ENCODE data around the gene CTBP2. TPM values are rescaled to one million over a fixed set of nuclear protein-coding genes. Genes with fewer than 3 reads are reported as not detected.

Gene CTBP2
- 0.16 TPM in 1 of 2 replicates, not detected in the other for total RNA-seq

DNA sequence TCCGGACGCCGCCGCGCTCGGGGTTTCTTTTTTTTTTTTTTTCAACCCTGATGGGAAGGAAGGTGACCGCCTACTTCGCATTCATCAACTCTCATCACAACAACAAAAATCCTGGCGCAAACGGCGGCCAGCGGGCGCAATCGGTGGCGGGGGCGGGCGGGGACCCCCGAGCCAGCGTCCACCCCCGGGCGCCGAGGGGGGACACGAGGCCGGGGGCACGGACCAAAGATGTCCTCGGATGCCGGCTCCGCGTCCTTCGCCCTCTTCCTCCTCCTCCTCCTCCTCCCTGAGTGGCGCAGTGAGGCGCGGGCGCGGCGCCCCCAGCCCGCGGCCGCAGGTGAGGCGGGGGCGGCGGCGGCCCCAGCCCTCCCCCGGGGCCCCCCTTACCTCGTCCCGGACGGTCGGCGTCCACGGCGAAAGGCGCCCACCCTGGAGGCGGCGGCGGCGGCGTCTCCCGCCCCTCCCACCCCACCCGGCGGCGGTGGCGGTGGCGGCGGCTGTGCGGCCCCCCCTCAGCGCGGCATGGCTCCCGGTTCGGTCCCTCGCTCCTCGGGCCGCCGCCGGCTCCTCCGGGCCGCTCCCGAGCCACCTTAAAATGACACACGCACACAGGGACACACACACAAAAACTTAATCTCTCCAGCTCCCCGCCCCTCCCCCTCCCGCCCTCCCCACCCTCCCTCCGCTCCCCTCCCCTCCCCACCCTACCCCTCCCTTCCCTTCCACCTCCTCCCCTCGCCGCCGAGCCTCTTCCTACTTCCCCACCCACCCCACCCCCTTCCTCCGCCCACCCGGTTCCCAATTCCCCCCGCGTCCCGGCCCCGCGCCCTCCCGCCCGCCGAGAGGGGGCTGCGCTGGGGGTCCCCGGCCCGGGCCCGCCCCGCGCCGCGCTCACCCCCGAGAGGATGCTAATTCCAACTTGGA lies at the start of gene CTBP2:
TSS of gene CTBP2 (minus strand) at position 632 of the 924 bp plus-strand sequence.
- H3K27me3 Mint-ChIP-seq: peaks cover 51% of the 10 kb centered on the region
- H3K9me3 Mint-ChIP-seq: no peaks in the 10 kb centered on the region
- peak within 1 kb of the TSS; percentile 64 for H3K4me3 Mint-ChIP-seq
- H3K36me3 Mint-ChIP-seq (ENCODE audit: low read depth): peaks cover 2% of the 10 kb centered on the region
- intact Hi-C loops (cut with micrococcal nuclease): no loop called here
- H3K27ac Mint-ChIP-seq: no peak within 1 kb of the TSS
- DNase-seq: no peak
- peaks cover 3% of the 10 kb centered on the region for H3K4me1 Mint-ChIP-seq

DNA sequence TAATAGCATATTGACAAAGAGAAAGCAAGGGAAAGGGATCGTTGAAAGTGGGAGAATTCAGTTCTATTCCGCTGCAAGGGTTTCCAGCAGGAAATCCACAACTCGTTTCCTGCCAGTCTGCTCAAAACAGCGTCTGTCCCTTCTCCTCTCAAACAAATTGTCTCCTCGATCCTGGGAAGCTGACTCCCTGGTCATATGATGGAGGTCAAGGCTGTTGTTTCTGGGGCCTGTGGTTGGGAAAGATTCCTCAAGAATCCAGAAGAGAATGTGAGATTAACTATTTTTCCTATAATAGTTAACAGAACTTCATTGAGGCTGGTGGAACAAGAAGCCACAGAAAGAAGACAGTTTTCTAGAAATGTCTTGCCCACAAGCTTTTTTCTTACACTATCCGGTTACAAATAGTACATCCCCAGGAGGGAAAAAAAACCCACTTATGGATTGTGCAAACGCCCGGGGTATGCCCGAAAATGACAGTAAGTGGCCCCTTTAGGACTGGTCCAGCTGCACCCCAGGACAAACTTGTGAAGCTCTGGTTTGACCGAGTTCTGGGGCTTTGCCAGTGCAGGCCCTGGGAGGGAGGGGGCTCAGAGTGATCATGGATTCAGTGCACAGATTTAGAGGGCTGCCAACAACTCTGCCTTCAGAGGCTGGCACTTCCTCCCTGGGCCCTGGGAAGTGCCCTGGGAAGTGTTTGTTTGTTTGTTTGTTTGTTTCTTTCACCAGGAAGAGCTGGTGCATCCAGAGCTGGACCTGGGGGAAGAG lies 49.4 kb upstream of the CTBP2 start:
- H3K27me3 Mint-ChIP-seq: no peaks in the 10 kb centered on the region
- intact Hi-C loops (cut with micrococcal nuclease): no loop called here
- H3K4me1 Mint-ChIP-seq: no peaks in the 10 kb centered on the region
- H3K4me3 Mint-ChIP-seq: no peak overlapping the region
- H3K36me3 Mint-ChIP-seq (ENCODE audit: low read depth): no peaks in the 10 kb centered on the region
- DNase-seq: no peak
- no peaks in the 10 kb centered on the region for H3K9me3 Mint-ChIP-seq
- H3K27ac Mint-ChIP-seq: no peak overlapping the region

DNA sequence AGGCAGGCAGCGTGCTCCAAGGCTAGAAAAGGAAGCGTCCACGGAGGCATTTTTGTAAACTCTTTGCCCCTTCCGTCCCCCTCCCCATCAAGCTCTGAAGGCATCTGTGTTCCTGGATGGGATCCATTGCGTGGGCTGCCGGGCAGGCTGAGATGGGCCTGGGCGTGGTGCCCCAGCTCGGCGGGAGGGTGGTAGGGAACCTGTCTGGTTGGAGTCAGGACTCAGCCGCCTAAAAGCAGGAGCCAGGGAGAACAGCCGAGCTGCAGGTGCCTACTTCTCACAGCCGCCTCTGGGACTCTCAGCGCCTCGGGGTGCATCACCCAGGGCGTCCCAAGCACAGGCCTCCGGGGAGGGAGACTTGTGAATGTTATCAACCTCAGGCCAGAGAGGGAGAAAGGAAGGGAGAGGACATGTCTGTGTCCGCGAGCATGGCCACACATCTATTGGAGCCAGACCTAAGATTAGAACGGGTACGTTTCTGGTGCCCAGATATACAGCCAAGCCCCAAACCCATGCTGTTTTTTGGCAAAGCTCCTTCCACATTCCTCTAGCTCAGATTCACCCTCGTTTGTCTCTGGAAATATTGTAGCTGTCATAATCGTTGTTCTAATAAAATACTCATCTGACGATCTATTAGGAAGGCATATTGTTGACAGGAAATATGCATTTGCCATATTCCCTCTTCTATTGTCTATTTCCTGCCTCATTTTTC lies 48.6 kb upstream of the CTBP2 start:
- Mint-ChIP-seq H3K27ac (no peak overlapping the region), H3K36me3 (ENCODE audit: low read depth) (no peaks in the 10 kb centered on the region), H3K9me3 (no peaks in the 10 kb centered on the region), H3K4me3 (no peak overlapping the region), H3K4me1 (no peaks in the 10 kb centered on the region), H3K27me3 (no peaks in the 10 kb centered on the region)
- intact Hi-C loops (cut with micrococcal nuclease): no loop called here
- no peak for DNase-seq

DNA sequence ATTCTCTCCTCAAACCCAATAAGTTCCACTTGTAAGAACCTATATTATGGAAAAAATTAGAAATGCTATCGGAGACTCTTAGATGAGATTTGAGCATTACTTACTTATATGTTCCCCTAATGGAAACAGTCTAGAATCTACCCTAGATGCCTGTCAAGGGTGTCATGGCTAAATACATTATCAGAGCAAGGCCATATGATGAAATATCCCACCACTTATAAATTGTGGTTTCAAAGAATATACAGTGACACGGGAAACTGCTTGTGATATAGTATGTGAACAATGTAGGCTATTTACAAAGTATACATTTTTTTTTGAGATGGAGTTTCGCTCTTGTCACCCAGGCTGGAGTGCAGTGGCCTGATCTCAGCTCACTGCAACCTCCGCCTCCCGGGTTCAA lies 46.3 kb upstream of the CTBP2 start:
- intact Hi-C loops (cut with micrococcal nuclease): no loop called here
- H3K4me3 Mint-ChIP-seq: no peak overlapping the region
- no peaks in the 10 kb centered on the region for H3K4me1 Mint-ChIP-seq
- H3K27ac Mint-ChIP-seq: no peak overlapping the region
- H3K36me3 Mint-ChIP-seq (ENCODE audit: low read depth): no peaks in the 10 kb centered on the region
- DNase-seq: no peak
- H3K9me3 Mint-ChIP-seq: no peaks in the 10 kb centered on the region
- H3K27me3 Mint-ChIP-seq: no peaks in the 10 kb centered on the region

DNA sequence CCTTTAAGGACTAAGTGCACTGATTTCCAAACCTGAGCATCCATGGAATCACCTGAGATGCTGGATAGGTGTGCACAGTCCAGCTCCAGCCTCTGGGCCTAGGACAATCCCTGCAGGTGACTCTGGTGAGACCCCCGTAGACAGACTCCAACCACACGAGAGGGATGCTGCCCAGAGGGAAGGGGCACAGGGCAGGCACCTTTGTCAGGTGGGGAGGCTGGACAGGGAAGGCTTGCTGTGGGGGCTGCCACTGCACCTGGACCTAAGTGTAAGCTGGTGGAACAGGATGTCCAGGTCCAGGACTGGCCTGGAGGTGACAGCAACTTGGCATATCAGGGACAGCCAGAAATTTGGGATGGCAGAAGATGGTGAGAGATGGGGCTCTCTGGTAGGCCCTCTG lies 45.1 kb upstream of the CTBP2 start:
- Mint-ChIP-seq H3K9me3 (no peaks in the 10 kb centered on the region), H3K4me3 (no peak overlapping the region), H3K27ac (no peak overlapping the region), H3K36me3 (ENCODE audit: low read depth) (no peaks in the 10 kb centered on the region), H3K4me1 (no peaks in the 10 kb centered on the region), H3K27me3 (no peaks in the 10 kb centered on the region)
- DNase-seq: no peak
- intact Hi-C loops (cut with micrococcal nuclease): no loop called here

DNA sequence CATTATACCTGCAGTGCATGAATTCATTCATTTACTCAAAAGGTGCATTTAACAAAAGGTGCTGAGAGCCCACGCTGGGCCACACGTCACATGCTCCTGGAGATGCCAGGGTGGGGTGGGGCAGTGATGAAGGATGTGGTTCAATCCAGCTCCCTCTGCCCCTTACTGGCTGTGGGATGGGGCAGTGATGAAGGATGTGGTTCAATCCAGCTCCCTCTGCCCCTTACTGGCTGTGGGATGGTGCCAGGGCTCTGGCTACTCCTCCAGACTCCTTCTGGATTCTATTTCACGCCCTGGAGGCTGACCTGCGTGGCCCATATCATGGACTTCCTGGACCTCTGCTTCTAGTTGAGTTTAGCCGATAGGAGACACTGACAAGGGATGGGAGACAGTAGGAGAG lies 44.0 kb upstream of the CTBP2 start:
- Mint-ChIP-seq H3K9me3 (no peaks in the 10 kb centered on the region), H3K27me3 (no peaks in the 10 kb centered on the region), H3K36me3 (ENCODE audit: low read depth) (no peaks in the 10 kb centered on the region), H3K4me1 (no peaks in the 10 kb centered on the region), H3K4me3 (no peak overlapping the region), H3K27ac (no peak overlapping the region)
- intact Hi-C loops (cut with micrococcal nuclease): no loop called here
- DNase-seq: no peak

DNA sequence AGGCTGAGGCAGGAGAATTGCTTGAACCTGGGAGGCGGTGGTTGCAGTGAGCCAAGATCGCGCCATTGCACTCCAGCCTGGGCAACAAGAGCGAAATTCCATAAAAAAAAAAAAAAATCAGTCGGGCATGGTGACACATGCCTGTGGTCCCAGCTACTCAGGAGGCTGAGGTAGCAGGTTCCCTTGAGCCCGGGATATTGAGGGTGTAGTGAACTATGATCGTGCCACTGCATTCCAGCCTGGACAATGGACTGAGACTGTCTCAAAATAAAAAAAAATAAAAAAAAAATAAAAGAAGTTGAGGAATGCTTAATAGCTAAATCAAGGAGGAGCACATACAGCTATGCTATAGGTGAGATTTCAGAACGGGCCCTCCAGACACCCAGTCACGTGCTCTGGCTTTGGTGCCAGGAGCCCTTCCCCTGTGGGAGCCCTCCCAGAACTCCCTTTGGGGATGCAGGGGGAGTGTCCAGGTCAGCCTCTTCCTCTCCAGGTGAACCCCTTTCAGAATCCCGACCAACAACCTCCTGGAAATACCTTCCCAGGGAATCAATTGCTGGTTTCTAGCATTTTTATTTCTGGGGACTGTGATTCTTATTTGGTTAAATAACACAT lies 42.9 kb upstream of the CTBP2 start:
- intact Hi-C loops (cut with micrococcal nuclease): no loop called here
- Mint-ChIP-seq H3K4me3 (no peak overlapping the region), H3K4me1 (no peaks in the 10 kb centered on the region), H3K27me3 (peaks cover 1% of the 10 kb centered on the region), H3K27ac (no peak overlapping the region), H3K36me3 (ENCODE audit: low read depth) (no peaks in the 10 kb centered on the region), H3K9me3 (no peaks in the 10 kb centered on the region)
- DNase-seq: no peak

DNA sequence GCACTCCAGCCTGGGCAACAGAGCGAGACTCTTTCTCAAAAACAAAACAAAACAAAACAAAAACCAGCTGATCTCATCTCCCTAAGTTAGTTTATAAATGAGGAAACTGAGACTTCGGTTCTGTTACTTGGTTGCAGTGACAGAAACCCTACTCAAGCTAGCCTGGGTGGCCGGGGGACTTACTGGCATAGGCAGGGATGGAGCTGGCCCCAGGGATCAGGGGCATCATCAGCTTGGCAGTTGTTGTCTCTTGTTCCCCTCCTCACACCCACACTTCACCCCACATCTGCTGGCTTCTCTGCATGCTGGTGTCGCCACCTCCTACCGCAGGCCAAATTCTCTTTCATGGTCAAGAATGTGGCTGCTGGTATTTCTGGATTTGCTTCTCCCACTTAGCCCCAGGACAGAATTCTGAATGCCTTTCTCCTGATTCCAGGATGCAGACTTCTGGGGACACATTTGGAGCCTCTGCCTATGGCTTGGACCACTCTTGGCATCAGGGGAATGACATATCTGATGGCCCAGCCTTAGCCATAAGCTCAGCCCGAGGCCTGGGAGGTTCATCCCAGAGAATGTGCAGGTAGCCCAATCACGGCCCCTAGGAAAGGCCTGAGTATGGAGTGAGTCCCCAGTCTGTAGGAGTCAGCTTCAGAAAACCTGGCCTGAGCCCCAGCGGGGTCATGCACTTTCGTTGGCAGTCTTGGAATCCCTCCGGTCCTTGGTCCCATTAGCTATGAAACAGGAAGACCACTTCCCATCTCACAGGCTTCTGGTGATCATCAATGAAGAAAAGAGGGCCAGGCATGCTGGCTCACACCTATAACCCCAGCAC lies 41.6 kb upstream of the CTBP2 start:
- Mint-ChIP-seq H3K9me3 (no peaks in the 10 kb centered on the region), H3K36me3 (ENCODE audit: low read depth) (no peaks in the 10 kb centered on the region), H3K4me1 (no peaks in the 10 kb centered on the region), H3K4me3 (no peak overlapping the region), H3K27ac (no peak overlapping the region), H3K27me3 (peaks cover 1% of the 10 kb centered on the region)
- no peak for DNase-seq
- intact Hi-C loops (cut with micrococcal nuclease): no loop called here

DNA sequence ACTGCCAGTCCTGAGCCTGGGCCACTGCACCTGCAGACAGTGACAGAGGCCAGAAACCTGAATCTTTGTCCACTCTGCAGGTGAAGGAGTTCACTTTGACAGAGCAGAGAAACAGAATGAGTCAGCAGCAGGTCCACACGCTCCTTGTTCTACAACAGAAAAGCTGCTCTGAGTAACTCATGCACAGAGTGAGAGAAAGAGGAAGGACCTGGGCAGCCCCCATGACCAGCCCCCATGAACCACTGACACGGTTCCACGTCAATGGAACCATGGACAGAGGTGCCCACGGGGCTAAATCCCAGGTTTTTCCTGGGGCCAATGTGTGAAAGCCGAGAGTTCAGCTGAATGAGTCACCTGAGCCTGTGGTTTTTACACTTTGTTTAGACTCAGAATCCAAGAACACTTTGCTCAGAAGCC lies 40.8 kb upstream of the CTBP2 start:
- no peaks in the 10 kb centered on the region for H3K9me3 Mint-ChIP-seq
- intact Hi-C loops (cut with micrococcal nuclease): no loop called here
- no peak for DNase-seq
- H3K36me3 Mint-ChIP-seq (ENCODE audit: low read depth): no peaks in the 10 kb centered on the region
- no peaks in the 10 kb centered on the region for H3K4me1 Mint-ChIP-seq
- no peak overlapping the region for H3K4me3 Mint-ChIP-seq
- H3K27ac Mint-ChIP-seq: no peak overlapping the region
- H3K27me3 Mint-ChIP-seq: peaks cover 1% of the 10 kb centered on the region

DNA sequence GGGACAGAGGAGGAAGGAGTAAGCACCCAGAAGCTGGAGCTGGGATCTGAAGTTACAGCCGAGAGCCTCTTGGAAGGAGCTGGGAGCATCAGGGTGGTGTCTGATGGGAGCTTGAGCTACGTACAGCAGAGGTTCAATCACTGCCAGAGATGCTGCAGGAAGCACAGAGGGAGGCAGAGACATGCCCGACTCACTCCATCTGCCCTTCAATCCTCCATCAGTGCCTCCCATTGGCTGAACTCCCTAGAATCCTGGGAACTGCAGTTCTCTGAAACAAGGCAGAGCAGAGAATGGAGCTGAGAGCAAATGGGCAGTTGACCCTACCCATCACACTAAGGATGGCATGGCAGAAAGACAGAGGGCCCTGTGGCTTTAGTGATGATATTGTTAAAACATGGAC lies 40.0 kb upstream of the CTBP2 start:
- Mint-ChIP-seq H3K4me3 (no peak overlapping the region), H3K9me3 (no peaks in the 10 kb centered on the region), H3K27me3 (peaks cover 1% of the 10 kb centered on the region), H3K36me3 (ENCODE audit: low read depth) (no peaks in the 10 kb centered on the region), H3K4me1 (no peaks in the 10 kb centered on the region), H3K27ac (no peak overlapping the region)
- DNase-seq: no peak
- intact Hi-C loops (cut with micrococcal nuclease): no loop called here

DNA sequence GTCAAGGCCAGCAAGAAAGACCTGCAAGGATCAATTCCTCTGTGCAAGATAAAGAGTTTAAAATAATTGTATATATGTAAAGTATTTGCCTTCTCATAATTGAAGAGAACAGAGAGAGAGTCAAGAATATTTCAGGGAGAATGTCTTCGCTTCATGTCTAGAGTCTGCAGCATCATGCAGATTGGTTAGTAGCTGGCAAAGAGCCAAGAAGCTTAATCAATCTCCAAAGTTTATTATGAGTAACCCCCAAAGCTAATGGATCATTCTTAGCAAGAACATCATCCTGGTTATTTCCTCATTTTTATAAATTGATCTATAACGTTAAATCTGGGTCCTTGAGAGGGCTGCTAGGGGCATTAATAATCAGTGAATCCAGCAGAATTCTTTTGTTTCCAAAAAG lies 38.9 kb upstream of the CTBP2 start:
- no peak overlapping the region for H3K4me3 Mint-ChIP-seq

DNA sequence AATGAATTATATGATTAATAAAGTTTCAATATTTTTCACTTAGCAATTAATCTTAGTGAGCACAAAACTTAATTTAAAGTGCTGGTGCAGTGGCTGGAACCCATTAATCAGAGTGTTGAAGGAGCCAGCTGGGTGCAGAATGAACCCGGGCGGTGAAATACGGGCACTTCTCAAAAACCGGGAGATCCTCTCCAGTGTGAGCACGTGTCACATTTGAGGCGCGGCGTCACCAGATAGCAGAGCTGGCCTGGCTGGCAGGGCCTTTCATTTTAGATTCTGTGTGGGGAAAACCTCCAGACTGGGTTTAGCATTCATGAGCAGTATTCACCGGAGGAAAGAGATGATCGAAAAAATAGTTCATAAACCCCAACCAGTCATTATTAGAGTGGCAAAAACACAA lies 34.5 kb upstream of the CTBP2 start:
- no peak overlapping the region for H3K4me3 Mint-ChIP-seq
- H3K27ac Mint-ChIP-seq: no peak overlapping the region
- no peaks in the 10 kb centered on the region for H3K4me1 Mint-ChIP-seq
- no peaks in the 10 kb centered on the region for H3K36me3 Mint-ChIP-seq (ENCODE audit: low read depth)
- intact Hi-C loops (cut with micrococcal nuclease): no loop called here
- no peaks in the 10 kb centered on the region for H3K9me3 Mint-ChIP-seq
- H3K27me3 Mint-ChIP-seq: peaks cover 1% of the 10 kb centered on the region
- no peak for DNase-seq

More for the DNA sequence above, 38.9 kb upstream of the CTBP2 start:
- Mint-ChIP-seq H3K4me1 (no peaks in the 10 kb centered on the region), H3K27me3 (peaks cover 1% of the 10 kb centered on the region), H3K27ac (no peak overlapping the region), H3K36me3 (ENCODE audit: low read depth) (no peaks in the 10 kb centered on the region), H3K9me3 (no peaks in the 10 kb centered on the region)
- DNase-seq: no peak
- intact Hi-C loops (cut with micrococcal nuclease): no loop called here

DNA sequence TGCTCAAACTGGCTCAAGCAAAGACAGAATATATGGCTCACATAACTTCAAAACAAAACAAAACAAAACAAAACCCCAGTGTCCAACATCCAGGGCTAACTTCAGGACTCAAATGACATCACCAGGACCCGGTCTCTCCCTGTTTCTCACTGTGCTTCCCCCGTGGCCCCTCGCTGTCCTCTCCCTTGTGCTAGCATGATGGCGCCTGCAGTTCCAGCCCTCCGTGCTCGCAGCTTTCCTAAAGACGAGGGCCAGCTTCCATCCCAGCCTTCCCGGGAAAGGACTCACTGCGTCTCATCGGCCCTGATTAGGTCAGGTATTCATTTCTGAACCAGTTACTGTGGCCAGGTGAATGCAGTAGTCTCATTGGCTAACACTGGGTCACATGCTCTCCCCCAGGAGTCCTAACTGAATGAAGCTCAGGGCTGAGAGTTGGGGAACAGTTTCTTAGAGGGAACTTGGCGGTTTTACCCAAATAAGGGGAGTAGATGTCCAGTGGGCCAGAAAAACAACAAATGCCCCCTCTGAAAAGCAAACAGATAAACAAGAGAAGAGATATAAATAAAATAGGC lies 33.0 kb upstream of the CTBP2 start:
- no peaks in the 10 kb centered on the region for H3K27me3 Mint-ChIP-seq
- no peaks in the 10 kb centered on the region for H3K4me1 Mint-ChIP-seq
- H3K27ac Mint-ChIP-seq: no peak overlapping the region
- no peak for DNase-seq
- H3K4me3 Mint-ChIP-seq: no peak overlapping the region
- intact Hi-C loops (cut with micrococcal nuclease): no loop called here
- H3K36me3 Mint-ChIP-seq (ENCODE audit: low read depth): no peaks in the 10 kb centered on the region
- H3K9me3 Mint-ChIP-seq: no peaks in the 10 kb centered on the region

All from activated CD4-positive, alpha-beta T cell treated with anti-CD3 and anti-CD28 coated beads, Interleukin-2, amount 10 ng/mL, durations not matched to agents 24 days and 14 days (primary cell).